ENCODE results near the gene EXT2.

The EXT2 gene

DNA sequence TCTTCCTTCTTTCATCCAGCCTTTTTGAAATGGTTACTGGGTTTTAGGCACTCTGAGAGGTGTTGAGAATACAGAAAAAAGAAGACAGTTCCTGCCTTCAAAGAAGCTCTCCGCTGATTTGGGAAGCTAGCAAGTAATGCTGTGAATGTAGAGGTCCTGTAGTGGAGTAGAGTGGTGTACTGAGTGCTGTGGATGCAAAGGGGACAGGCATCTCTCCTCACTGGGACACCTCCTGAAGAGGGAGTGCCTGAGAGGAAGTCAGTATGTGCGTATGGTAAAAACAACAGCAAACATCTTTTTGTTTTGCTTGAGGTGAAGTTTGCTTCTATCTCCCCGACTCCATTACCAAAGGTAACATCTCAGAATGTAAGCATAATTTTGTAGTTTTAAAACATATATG lies 77.5 kb downstream of the EXT2 start:
- DNase-seq, result no peak

- no peak for DNase-seq
Measured at GRCh38 chr11:44174842-44175241, 79.4 kb downstream of the EXT2 start.

GRCh38 chr11:44176546-44177213 lies 81.2 kb downstream of the EXT2 start:
- DNase-seq, result no peak

DNA sequence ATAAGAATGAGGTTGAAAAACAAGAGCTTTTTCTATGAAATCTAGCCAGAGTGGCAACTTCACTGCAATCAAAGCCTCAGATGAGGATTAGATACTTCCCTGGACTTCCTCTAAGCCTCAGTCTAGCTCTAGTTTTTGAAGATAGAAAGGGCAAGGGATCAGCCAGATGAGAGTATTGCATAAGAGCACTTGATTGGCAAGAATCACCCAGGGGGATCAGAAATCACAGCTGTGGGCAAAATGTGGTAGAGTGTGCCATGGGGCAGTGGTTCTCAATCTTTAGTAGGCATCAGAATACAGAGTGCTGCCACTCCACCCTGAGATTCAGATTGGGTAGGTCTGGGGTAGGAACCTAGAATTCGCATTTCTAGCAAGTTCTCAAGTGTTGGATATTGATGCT lies 82.4 kb downstream of the EXT2 start:
- DNase-seq, result no peak

- no peak for DNase-seq
Measured at GRCh38 chr11:44178381-44178780, 82.9 kb downstream of the EXT2 start.

- DNase-seq, result no peak
Measured at GRCh38 chr11:44179173-44179572, 83.7 kb downstream of the EXT2 start.

GRCh38 chr11:44180107-44180506 lies 84.6 kb downstream of the EXT2 start:
- no peak for DNase-seq

- no peak for DNase-seq
Measured at GRCh38 chr11:44185522-44185921, 90.0 kb downstream of the EXT2 start.

- DNase-seq, result no peak
Measured at GRCh38 chr11:44186321-44186930, 90.9 kb downstream of the EXT2 start.

- no peak for DNase-seq
Measured at GRCh38 chr11:44188643-44189042, 93.2 kb downstream of the EXT2 start.

DNA sequence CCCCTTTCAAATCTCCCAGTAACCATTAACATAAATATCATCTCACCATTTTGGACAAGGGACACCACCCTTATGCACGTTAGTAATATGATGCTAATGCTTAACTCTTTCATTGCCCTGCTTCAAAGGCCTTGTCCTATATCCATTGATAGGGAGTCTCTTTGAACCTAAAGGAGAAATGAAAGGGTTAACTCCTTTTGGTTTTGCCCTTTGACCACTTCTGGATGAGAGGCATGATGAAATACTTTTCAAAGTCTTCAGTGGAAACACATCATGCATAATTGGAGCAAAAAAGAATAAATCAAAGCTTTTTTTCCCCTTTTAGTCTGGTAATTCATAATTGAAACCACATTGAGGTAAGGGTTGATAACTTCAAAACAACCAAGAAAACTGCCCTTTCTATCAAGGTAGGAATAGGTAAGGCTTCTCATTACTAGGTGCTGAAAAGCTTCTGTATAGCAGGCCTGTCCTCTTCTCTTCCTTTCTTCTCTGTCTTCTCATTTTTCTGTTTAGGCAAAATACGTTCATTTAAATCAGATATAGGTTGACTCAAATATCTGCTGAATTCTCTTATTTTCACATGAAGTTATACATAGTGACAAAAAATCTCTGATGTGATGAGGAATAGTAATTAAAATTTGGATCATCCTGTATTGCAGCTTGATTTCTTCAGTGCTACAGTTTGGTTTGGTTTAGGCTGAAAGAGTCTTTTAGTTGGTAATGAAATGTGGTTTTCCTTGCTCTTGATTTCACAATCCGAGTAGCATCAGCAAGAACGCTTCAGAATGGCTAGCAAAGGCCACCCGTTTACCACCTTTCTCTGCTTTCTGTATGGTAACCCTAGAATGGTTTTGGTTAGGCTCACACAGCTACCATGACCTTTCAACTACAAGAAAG lies 94.8 kb downstream of the EXT2 start:
- no peak for DNase-seq

GRCh38 chr11:44190883-44191230 lies 95.4 kb downstream of the EXT2 start:
- no peak for DNase-seq

DNA sequence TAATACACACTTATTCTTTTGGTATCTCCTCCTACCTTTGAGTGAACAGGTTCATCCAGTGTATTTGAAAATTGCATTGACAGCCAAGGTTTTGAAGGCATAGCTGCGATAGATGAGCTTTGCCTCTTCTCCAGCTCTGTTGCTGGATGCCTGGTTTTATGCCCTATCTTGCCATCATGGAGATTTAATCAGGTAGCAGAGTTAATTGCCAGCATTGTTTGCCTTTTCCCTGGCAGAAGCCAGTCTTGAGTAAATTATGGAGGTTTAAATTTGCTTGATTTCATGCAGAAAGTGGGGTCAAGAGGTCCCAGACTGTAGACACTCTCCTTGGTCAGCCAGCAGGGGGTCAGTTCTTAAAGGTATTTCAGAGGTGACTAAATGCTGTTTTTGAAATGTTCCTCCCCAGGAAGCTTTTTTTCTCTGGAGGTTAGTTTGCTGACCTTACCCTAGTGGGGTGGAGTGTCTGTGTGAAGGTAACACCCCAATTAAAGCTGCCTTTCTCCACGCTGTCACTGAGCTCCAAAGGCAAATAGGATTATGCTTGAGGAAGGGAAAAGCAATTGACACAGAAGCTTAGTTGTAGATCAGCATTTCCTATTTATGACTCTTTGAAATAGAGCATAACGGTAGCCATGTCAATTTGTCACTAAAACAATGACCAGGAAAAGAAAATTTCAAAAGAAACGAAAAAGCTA lies 96.0 kb downstream of the EXT2 start:
- no peak for DNase-seq

DNA sequence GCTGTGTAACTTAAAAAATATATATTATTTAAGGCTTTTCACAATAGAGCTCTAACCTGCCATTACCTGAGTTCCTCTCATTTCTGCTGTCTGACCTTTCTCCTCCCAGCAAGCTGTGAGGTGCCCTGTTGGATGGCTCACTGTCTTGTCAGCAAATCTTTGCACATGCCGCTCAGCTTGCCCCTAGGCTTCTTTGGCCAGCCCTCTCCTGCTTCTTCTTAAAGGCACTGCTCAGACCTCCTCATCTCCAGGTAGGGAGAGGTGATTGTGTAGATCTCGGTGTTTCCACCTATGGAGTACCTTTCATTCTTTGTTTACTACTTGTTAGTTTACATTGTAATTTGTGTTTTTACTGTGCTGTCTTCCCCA lies 96.5 kb downstream of the EXT2 start:
- DNase-seq, result no peak

GRCh38 chr11:44192462-44193100 lies 97.1 kb downstream of the EXT2 start:
- DNase-seq, result no peak

DNA sequence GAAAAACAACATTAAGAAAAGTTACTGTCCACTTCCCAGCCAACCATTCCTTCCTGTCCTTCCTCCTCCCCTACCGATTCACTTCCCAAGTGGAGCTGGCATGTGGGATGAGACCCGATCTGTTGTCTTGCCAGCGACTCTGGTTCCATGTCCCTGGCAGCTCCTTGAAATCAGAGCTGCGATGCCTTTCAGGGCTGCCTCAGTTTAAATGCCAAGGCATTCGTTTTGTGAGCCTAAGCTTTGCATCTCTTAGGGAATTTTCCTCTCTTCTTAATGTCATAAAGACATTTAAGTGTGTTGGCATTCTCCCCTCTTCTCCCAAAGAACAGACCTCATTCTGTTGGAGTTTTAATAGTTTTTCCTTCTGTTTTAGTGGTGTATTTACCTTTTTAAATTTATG lies 98.4 kb downstream of the EXT2 start:
- no peak for DNase-seq

- no peak for DNase-seq
Measured at GRCh38 chr11:44198146-44198724, 102.8 kb downstream of the EXT2 start.

DNA sequence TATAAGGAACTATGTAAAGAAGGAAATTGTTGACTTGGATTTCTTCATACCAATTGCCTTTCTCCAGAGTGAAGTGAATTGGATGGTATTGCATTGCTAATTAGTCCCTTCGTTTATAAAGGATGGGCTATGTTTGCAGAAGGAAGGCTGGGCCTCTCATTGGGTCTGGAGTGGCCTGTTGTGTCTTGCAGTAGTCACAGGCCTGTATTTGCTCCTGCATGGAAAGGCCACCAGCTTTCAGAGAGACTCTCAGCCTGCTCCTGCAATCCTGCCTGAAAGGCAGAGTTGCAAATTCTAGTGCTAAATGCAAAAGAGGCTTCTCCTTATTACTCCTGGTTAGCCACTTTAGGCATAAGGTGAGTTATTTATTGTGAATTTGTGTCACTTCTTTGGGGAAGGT lies 103.8 kb downstream of the EXT2 start:
- DNase-seq, result no peak

DNA sequence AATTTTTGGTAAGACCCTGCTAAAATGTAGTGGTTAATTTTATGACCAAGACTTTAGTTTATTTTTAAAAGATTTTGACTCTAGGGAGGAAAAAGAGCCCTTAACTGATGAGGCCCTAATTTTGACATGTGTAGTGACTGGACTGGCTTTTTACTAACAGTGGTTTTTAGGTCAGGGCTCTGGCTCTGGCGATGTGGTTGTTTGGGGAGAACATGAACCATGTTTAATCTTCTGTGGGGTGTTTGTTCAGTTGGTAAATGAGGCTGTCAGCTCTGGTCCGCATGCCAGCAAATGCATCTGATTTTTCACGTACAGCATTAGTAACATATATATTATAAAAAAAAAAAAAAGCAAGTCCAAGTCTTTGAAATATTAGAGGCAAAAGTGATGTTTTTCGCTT lies 104.3 kb downstream of the EXT2 start:
- no peak for DNase-seq

DNA sequence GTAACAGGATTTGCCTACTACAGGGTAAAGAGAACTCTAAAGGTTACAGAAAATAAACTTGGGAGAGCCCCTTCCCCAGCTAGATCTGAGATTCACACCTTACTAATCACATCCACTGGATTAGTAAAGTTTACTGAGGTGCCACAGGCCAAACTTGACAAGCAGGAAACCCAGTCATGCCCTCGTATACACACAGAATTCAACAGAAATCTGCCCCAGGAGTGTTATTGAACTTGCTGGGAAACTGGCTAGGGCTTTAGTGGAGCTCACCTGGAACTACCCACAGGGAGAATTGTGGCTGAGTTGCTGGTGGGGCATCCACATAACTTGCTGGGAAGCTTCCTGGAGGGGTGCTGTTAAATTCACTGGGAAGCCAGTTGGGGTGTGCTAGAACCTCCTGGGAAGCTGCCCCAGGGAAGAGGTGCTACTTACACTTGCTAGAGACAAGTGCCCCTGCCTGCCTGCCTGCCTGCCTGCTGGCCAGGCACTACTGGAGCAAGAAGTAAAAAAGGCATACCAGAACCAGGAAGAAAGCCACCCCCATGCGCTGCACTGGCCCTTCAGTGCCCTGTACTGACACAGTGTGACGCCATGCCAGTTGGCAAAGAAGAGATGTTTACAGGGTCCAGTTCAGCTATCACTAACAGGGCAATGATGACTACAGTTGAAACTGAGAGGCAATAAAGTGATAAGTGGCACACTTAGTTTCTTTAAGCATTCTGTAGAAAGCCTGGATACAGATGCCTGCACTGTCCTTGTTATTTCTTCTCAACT lies 108.0 kb downstream of the EXT2 start:
- DNase-seq, result no peak

DNA sequence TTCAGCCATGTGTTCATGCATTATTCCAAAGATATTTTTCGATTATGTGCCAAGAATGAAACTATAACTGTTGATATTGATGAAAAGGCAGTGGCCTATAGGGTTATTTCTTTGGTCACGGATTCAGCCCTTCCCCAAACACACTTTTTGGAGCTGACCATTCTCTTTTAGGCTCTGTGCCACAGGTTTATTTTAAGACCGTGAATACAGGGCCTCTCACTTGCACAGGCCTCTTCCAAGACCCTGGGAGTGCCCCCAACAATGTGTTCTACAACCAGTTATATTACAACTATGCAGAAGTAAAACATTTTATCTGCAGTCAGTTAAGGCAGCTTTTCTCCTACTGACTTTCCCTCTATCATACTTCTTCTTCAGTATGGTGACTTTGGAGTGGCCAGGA lies 109.9 kb downstream of the EXT2 start:
- DNase-seq, result no peak

DNA sequence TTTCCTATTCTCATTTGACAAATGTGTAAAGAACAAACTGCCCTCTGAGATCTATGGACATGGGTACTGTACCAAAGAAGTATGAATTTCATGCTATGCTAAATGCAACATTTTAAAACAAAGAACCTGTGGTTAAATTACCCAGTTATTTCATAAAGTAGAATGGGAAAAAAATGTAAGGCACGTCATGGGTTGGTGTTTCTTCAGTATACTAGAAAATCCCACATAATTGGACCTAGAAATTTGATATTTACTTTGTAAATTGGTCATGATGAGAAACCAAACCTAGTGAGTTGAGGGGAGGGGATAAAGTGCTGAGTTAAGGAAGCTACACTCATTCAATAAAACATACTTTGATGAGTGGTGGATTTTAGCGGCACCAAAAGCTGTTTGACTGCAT lies 110.4 kb downstream of the EXT2 start:
- DNase-seq, result no peak
